DLD1 (cell line): ENCODE data around the gene LRP3.
"Not testable (repeated sequence)": the region's sequence is repeated elsewhere in the genome, so short reads cannot be mapped to it uniquely, and the experiment has no call there.

Source experiments
- in situ Hi-C: cut with HindIII; loops from 2 replicates; pipeline ENCODE4 v1.10.0; 2017; ENCODE audit warnings: low sequenced_read_pairs

Gene LRP3

GRCh38 chr19:33201473-33201872, 7.3 kb downstream of the LRP3 start:
- in situ Hi-C loops: no loop called here

- in situ Hi-C loops: no loop called here
These were observed 7.9 kb downstream of the LRP3 start for GRCh38 chr19:33201886-33202545.

- in situ Hi-C loops: no loop called here
These were observed 8.7 kb downstream of the LRP3 start for GRCh38 chr19:33202546-33203507.

GRCh38 chr19:33203529-33203928, 9.4 kb downstream of the LRP3 start:
- in situ Hi-C loops: no loop called here

GRCh38 chr19:33204136-33204973, 10.2 kb downstream of the LRP3 start:
- in situ Hi-C loops: no loop called here

- in situ Hi-C loops: no loop called here
These were observed 11.0 kb downstream of the LRP3 start for GRCh38 chr19:33205110-33205509.

GRCh38 chr19:33205531-33206260, 11.6 kb downstream of the LRP3 start:
- in situ Hi-C loops: no loop called here

- in situ Hi-C loops: no loop called here
These were observed 12.3 kb downstream of the LRP3 start for GRCh38 chr19:33206261-33207039.

- in situ Hi-C loops: no loop called here
These were observed 13.0 kb downstream of the LRP3 start for GRCh38 chr19:33207040-33207620.

- in situ Hi-C loops: no loop called here
These were observed 13.8 kb downstream of the LRP3 start for GRCh38 chr19:33207903-33208302.

- in situ Hi-C loops: no loop called here
These were observed 14.3 kb downstream of the LRP3 start for GRCh38 chr19:33208371-33208895.

GRCh38 chr19:33208904-33209849, 15.0 kb downstream of the LRP3 start:
- in situ Hi-C loops: no loop called here

GRCh38 chr19:33209850-33210230, 15.7 kb downstream of the LRP3 start:
- in situ Hi-C loops: not testable (repeated sequence)

GRCh38 chr19:33210266-33210940, 16.3 kb downstream of the LRP3 start:
- in situ Hi-C loops: no loop called here

- in situ Hi-C loops: no loop called here
These were observed 17.8 kb downstream of the LRP3 start for GRCh38 chr19:33211794-33212435.

GRCh38 chr19:33212436-33213172, 18.5 kb downstream of the LRP3 start:
- in situ Hi-C loops: no loop called here
